Right ventricle myocardium inferior (tissue), 1 donor: Measurements from ENCODE around the gene RHEX. TPM values are rescaled to one million over a fixed set of nuclear protein-coding genes. Genes with fewer than 3 reads are reported as not detected.
"Not testable (repeated sequence)": the region's sequence is repeated elsewhere in the genome, so short reads cannot be mapped to it uniquely, and the experiment has no call there.

Experiments
- ATAC-seq: fragments of 200-7000 bp; cut with Tn5 transposase; one replicate; pipeline ENCODE4 v1.9.1; 2020; ENCODE audit warnings: mild to moderate bottlenecking, moderate library complexity
- DNase-seq: peaks from one replicate; pipeline ENCODE4 v3.0.0; 2021; ENCODE audit errors: missing footprints
- intact Hi-C: fragments of 100-400 bp; cut with DNase I; formaldehyde crosslinking; loops from one replicate; pipeline ENCODE4 v1.11.0; 2022
- long read RNA-seq: library from polyadenylated mRNA; unstranded; transcript quantifications from one replicate; pipeline ENCODE4 v2.0.0, GENCODE V29; 2021
- total RNA-seq: library from RNA; stranded (reverse); fragmentation: NEBNext Ultra II Directional; extraction: Animal tissue kit (Norgen Biotek cat#: 25700); gene quantifications from one replicate; pipeline ENCODE4 v1.2.1, GENCODE V29; 2021
- donor health status: DM: no; HTN: yes; CAD: no; lungs with severe emphysema.

The RHEX gene
- 0.81 TPM for total RNA-seq
- long read RNA-seq: 0 reads

GRCh38 chr1:206052919-206053610 is at the start of gene RHEX:
Gene RHEX (plus strand): TSS chr1:206053173. CDS start chr1:206097829, 44,656 bp downstream.
- peak; percentile 72 for DNase-seq
- ATAC-seq, intact Hi-C loops: not testable (repeated sequence)

DNA sequence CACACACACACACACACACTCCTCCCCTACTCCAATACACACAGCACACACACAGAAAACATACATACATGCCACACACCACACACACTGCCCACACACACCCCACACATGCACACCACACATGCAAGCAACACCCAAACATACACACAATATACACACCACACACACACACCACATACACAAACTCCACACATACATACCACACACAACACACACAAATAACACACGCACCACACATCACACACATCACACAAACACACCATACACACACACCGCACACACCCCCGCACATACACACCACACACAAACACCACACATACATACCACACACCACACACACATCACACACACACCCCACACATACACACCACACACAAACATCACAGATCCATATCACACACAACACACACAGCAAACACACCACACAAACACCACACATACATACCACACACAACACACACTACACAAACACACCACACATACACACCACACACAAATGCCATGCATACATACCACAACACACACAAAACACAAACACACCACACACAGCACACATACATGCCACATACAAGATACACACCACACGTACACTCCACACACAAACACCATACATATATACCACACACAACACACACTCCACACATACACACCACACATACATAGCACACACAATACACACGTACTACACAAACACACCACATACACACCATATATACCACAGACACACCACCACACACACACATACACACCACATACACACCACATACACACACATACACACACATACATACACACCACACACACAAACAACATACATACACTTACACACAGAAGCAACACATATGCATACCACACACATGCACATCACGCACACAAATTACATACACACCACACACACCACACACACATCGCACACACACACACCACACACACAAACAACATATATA is 48.8 kb upstream of the RHEX start:
- DNase-seq (no peak), ATAC-seq (no peak)
- intact Hi-C loops: no loop called here

DNA sequence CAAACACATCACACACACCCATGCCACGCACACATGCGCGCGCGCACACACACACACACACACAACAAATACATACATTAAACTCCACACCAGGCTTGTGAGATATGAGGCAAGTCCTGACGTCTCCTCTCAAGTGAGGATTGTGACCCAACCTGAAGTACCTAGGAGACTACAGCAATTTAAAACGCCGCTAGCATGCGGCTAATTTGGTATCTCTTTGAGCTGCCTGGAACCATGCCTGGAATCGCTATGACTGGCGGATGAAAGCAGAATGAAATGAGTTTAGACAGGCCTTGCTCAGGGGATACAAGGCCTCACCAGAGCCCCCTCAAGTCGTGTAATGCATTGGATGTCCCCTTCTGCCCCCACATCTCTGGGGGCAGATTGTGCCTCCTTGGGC is 48.1 kb upstream of the RHEX start:
- intact Hi-C loops: no loop called here
- DNase-seq (no peak), ATAC-seq (peak; percentile 37)

DNA sequence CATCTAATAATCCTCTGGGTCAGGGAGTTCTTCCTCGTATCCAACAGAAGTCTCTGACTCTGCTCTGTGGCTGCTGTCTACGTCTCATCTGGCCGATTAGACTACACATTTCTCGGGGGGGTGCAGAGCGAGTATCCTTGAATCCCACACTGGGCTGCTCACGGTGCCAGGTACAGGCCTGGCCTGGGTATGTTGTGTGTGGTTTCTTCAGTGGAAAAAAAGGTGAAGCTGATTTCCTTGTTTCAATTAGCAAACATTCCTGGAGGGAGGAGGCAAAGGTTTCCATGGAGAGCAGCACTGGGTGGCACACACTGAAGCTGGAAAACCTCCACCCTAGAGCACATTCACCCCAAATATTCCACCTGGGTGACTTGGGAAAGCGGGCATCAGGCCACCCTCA is 47.7 kb upstream of the RHEX start:
- ATAC-seq: no peak
- intact Hi-C loops: no loop called here

GRCh38 chr1:206005778-206006180 is 47.2 kb upstream of the RHEX start:
- ATAC-seq (no peak), DNase-seq (no peak)
- intact Hi-C loops: no loop called here

More for the DNA sequence above, 47.7 kb upstream of the RHEX start:
- DNase-seq: no peak

DNA sequence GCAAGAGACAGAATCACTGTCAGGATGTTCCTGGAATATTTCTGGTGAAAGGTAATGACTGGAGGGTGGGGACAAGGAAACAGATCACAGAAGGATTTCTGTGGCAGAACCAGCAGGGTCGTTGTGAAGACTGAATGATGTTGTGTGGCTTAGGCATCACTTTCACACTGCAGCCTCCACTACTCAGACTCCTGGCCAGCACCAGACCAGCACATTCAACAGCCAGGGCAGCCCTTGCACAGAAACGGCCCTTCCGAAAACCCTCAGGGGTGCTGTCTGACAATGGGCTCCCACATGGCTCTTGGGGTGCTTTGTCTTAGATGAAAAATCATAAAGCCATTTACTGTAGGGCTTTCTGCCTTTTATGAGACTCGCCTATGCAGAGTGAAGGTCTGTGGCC is 46.0 kb upstream of the RHEX start:
- DNase-seq (no peak), ATAC-seq (no peak)
- intact Hi-C loops: no loop called here

- intact Hi-C loops: no loop called here
- no peak for DNase-seq
Observed at GRCh38 chr1:206010060-206010459, 42.9 kb upstream of the RHEX start.

DNA sequence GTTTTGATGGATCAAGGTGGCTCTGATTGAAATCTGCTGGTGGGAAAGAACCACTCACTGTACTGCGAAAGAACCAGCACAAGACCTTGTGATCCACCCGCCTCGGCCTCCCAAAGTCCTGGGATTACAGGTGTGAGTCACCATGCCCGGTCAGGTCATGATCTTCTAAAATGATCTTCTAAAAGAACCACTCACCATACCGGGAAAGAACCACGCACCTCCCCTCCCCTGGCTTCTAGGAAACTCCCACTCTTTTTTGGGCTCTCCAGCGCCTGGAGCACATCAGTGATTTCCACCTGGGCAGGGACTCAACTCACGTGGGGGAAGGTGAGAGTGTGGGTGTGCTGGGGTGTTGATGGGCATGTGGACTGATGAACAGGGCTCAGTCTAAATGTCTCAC is 41.9 kb upstream of the RHEX start:
- intact Hi-C loops: no loop called here
- ATAC-seq (no peak), DNase-seq (no peak)

More at GRCh38 chr1:206010060-206010459, 42.9 kb upstream of the RHEX start:
- no peak for ATAC-seq

- intact Hi-C loops: no loop called here
- ATAC-seq (peak; percentile 86), DNase-seq (peak; percentile 85)
Observed at GRCh38 chr1:206012086-206012859, 40.7 kb upstream of the RHEX start.

DNA sequence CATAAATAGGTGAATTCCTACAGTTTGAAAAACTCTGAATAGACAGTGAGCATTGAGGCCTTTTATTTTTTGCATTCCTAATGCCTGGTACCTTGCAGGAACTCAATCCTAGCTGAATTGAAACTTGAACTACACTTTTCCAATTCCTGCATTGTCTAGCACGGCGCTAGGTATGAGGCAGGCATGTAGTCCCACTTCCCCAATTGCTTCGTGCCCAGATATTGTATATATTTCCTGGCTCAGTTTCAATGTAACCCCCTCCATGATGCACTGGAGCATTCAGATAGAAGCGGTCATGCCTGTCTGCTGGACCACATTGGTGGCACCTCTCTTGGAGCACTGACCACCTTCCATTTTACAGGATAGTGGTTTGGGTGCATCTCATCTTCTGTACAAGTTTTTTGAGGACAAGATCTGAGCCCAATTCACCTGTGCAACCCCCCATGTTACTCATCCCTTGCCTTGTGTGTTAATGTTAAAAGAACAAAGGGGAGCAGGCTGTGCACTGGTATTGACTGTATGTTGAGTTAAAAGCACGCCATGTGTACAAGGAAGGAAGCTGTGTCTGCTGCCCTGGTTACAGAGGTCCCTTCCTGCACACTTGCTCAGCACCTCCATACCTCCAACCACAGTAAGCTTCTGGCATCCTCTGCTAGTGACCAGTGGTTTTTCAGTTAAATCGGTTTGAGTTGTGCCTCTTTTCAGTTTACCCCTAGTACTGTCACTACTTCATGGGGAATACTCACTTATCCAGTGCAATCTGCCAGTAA is 39.8 kb upstream of the RHEX start:
- intact Hi-C loops: no loop called here
- ATAC-seq: no peak
- no peak for DNase-seq

DNA sequence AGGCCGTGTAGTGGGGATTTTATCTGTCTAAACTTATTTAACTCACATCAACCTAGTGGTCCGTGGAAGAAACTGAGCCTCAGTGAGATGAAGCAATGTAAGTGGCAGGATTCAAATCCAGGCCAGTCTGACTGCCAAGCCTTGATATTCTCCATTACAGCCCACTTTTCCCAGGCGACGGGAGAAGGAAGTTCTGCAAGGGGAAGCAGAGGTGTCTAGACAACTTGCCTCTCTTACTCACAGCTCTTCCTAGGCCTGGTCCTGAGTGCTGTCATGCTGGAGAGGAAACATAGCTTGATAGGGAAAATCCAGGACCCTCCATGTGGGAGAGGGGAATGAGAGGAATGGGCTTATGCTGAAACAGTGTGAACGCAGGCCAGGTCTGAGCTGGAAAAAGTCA is 38.4 kb upstream of the RHEX start:
- intact Hi-C loops: no loop called here
- ATAC-seq: no peak
- DNase-seq: no peak

DNA sequence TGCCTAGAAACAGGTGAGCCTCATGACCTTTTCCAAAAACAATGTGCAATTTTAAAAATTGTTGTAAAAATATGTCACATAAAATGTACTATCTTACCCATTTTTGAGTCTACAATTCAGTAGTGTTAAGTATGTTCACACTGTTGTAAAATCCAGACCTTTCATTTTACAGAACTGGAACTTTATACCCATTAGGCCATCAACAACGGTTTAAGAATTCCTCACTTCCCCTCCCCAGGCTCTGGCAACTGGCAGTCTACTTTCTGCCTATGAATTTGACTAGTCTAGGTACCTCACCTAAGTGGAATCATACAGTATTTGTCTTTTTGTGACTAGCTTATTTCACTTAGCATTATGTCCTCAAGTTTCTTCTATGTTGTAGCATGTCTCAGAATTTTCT is 37.9 kb upstream of the RHEX start:
- ATAC-seq: no peak
- intact Hi-C loops: no loop called here
- DNase-seq: no peak

DNA sequence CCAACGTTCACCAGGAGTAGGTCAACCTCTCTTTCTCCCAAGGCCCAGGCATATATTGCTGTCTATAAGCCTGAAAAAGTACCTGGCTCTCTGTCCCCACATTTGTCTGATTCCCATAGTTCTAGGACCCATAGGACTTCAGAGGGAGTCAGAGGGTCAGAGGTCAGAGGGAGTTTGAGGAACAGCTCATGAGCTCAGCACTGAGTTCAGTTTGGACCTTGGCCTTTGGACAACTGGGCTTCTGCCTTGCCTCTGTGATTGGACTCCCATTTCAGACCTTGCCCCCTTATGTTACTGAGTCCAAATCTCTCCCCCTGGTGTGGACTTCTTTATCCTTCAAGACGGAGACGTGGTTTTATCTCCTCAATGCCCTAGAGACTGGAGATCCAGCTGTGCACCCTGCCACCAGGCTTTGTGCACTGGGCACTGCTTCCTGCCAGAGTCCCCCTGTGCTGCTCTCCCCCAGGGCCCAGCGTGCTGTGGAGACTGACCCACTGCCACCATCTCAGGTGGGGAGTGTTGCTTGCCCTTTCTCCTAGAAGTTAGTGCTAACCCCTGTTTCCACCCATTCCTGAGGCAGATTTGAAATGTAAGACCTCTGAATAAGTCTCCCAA is 32.5 kb upstream of the RHEX start:
- ATAC-seq: no peak
- intact Hi-C loops: no loop called here
- no peak for DNase-seq

GRCh38 chr1:206021008-206021625 is 31.9 kb upstream of the RHEX start:
- intact Hi-C loops: no loop called here
- ATAC-seq: no peak
- no peak for DNase-seq

- DNase-seq (no peak), ATAC-seq (no peak)
- intact Hi-C loops: no loop called here
Observed at GRCh38 chr1:206021626-206022365, 31.2 kb upstream of the RHEX start.

- ATAC-seq (no peak), DNase-seq (no peak)
- intact Hi-C loops: no loop called here
Observed at GRCh38 chr1:206022766-206023165, 30.2 kb upstream of the RHEX start.

DNA sequence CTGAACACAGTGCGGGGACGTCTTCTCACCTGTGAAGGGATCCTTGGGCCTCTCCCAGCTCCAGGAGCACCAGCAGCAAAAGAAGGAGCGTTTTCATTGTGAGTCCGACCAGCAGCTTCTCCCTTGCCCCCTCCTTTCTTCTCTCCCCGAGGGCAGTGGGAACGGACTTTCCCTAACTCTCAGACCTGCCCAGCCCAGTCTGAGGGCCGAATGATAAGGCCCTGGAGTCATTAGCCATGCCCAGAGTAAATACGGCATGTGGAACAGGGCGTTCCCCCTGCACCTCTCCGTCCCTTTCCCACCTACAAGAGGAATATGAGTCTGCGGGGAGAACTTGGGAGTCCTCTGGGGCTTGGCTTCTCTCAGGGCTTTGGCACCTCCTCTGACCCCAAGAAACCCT is 29.3 kb upstream of the RHEX start, which contains the start of gene CTSE:
TSS of gene CTSE (minus strand) at position 201 of the 400 bp plus-strand sequence. CDS start at position 97, 104 bp downstream.
- intact Hi-C loops: no loop called here
- no peak for DNase-seq
- ATAC-seq: no peak
